GM23338 (cell line): Measurements from ENCODE around the gene SGCB. TPM values are rescaled to one million over a fixed set of nuclear protein-coding genes. Genes with fewer than 3 reads are reported as not detected.

Source experiments
- ETS1 ChIP-seq: IDR thresholded peaks from 2 replicates; pipeline ENCODE4 v1.6.1; 2016; ENCODE audit warnings: antibody characterized with exemption
- JUNB ChIP-seq: IDR thresholded peaks from one replicate; pipeline ENCODE4 v1.6.1; 2016; ENCODE audit warnings: antibody characterized with exemption; ENCODE audit not compliant: unreplicated experiment
- NANOG ChIP-seq: IDR thresholded peaks from 2 replicates; pipeline ENCODE4 v1.6.1; 2016; ENCODE audit warnings: antibody characterized with exemption, borderline replicate concordance
- ZNF462 ChIP-seq: fragments of 250-450 bp; sonication (Bioruptor Pico); IDR thresholded peaks from 2 replicates; pipeline ENCODE4 v1.5.0; 2020; ENCODE audit warnings: mild to moderate bottlenecking, moderate library complexity
- polyA plus RNA-seq: library from polyadenylated mRNA; unstranded; fragments of >200 nt; fragmentation: Nextera tagmentation; extraction: Ambion mirVana; gene quantifications from 2 replicates; pipeline ENCODE4 v1.2.1, GENCODE V29; 2016
- small RNA-seq: library from RNA; depleted of rRNA; stranded (forward); fragments of <200 nt; gene quantifications from one replicate; pipeline ENCODE3, GENCODE V24; 2014; ENCODE audit warnings: low replicate concordance
- total RNA-seq: library from RNA; depleted of rRNA; stranded (reverse); fragments of >200 nt; shearing (Covaris generic); gene quantifications from 2 replicates; pipeline ENCODE4 v1.2.3, GENCODE V29; 2014; rRNA removed

SGCB gene
- total and polyA plus RNA-seq, 2 experiments from 2014 or later: 11.8 to 19.6 TPM

- TF ChIP-seq ZNF462 (CRISPR knock-in tag) (no peak), JUNB (no peak), ETS1 (no peak), NANOG (no peak)
Observed at GRCh38 chr4:51995647-51996220, 42.4 kb downstream of the SGCB start (continued).

Small RNA genes lying within 50 kb of the gene (small RNA-seq; reads per million reads assigned to genes)
- gene AC104784.1: not detected

Other genes starting within 250 kb of the SGCB start
- 37.9 and 54.8 TPM in 2 replicates for gene DCUN1D4, start 195.1 kb downstream of the SGCB start, total RNA-seq
- gene DCUN1D4, start 195.1 kb downstream of the SGCB start, polyA plus RNA-seq: 23.1 and 26.1 TPM in 2 replicates
- gene LRRC66, start 17.9 kb downstream of the SGCB start, total RNA-seq: 0.08 and 0.24 TPM in 2 replicates
- gene LRRC66, start 17.9 kb downstream of the SGCB start, polyA plus RNA-seq: 0.09 TPM in 1 of 2 replicates, not detected in the other
- gene SPATA18, start 13.0 kb upstream of the SGCB start, total RNA-seq: 2.5 and 4.2 TPM in 2 replicates
- gene SPATA18, start 13.0 kb upstream of the SGCB start, polyA plus RNA-seq: 1.3 and 1.5 TPM in 2 replicates